SW480 (cell line): ENCODE data around the gene EEPD1.
A peak's percentile ranks its signal among the peaks of the same experiment; 100 is the strongest.
"Not testable (repeated sequence)": the region's sequence is repeated elsewhere in the genome, so short reads cannot be mapped to it uniquely, and the experiment has no call there.

ENCODE experiments used
- DNase-seq: peaks from one replicate; pipeline ENCODE4 v3.0.0-alpha.2; 2016; ENCODE audit warnings: low spot score

The EEPD1 gene

DNA sequence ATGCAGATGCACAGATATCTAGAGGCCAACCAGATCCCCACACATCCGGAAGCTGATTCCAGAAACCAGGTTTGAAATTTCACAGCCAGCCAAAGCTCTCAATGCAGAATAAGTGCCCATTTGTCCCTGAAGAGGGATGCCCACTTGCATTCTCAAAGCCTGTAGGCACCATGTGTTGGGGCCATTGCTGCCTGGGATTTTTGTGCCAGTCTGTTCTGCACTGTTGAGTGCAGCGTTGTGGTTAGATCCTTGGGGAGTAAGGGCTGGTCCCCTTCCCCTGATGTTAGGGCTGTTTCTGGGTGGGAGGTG lies 62.4 kb downstream of the EEPD1 start:
- DNase-seq: no peak

DNA sequence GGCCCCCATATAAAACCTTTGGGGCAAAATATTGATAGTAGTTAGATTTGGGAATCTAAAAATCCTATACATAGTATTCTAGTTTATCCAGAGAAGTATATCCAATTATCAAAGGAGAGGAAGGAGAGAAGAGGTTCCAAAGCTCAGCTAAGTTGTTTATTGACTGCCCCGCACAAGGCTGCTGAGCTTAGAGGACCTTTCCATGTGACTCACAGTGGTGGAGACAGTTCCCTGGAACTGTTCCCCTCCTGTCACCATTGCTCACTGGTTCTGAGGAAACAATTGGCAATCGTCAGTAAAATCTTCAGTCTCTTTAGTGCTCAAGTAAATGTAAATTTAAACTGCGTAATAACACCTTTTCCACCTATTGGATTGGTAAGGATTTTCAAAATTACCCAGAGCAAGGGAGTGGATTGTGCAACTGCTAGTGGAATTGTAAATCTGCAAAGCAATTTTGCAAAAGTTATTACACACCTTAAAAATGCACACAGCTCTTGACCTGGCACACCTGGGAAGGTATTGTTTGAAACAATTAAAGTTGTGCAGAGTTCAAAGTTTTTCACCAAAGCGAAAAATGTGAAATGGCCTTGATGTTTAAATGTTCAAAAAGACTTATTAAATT lies 63.1 kb downstream of the EEPD1 start:
- no peak for DNase-seq

GRCh38 chr7:36217211-36217960 lies 64.3 kb downstream of the EEPD1 start:
- no peak for DNase-seq

DNA sequence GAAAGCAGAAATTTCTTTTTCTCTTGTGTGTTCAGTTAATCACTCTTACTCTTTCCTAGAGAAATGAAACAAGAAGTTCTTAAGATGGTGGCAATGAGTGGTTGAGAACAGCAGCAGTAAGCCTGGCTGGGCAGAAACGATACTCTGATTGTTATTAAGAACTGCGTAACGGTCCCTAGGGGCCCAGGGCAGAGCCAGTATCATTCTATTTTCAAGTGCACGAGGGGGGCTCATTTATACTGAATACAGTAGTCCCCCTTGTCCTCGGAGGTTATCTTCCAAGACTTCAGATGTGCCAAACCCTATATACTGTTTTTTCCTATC lies 64.9 kb downstream of the EEPD1 start:
- DNase-seq: no peak

- DNase-seq: no peak
Measured at GRCh38 chr7:36219429-36219828, 66.4 kb downstream of the EEPD1 start.

- DNase-seq: no peak
Measured at GRCh38 chr7:36223851-36224250, 70.8 kb downstream of the EEPD1 start.

- DNase-seq: no peak
Measured at GRCh38 chr7:36224934-36225858, 72.1 kb downstream of the EEPD1 start.

DNA sequence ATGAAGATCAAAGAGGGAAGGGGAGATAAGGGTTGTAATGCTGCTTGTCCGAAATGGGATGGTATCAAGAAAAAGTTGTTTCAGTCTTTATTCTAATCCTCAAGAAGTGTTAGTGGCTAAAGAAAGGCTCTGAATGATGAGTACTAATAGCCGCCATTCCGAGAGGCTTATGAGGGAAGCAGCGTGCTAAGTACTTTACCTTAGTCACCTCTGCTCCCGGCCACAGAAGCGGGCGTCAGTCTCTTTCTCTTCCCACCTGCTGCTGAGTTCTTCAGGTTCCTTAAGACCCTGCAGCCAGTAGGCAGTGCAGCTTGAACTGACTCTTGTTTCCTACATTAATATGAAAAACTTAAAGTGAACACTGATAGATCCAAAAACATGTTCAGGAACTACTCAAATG lies 73.1 kb downstream of the EEPD1 start:
- DNase-seq: no peak

DNA sequence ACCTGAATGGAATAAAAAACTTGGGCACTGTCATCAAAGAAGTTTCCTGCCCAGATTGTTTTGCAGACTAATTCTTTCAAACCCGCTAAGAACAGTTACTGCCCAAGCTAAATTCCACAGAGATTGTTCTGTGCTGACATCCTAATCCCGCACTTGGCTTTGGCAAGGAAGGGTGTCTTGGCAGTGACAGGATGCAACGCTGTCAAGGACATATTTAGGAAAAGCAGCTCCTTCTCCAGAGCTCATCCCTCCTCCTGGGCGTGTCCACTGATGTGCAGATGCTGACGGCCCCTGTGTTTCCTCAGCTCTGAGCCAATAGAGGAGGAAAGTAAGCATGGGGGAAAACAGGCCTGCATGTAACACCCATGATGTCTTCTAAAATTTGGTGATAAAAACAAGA lies 74.2 kb downstream of the EEPD1 start:
- no peak for DNase-seq

DNA sequence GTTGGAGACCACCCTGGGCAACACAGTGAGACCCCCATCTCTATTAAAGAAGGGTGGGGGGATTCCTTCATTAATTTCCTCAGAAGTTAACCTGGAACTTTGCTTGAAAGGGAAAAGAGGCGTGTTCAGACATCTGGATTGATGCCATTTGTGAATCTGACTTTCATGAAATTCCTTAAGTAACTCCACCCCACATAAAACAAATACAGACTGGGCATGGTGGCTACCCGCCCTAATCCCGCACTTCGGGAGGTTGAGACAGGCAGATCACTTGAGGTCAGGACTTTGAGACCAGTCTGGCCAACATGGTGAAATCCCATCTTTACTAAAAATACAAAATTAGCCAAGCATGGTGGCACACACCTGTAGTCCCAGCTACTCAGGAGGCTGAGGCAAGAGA lies 75.0 kb downstream of the EEPD1 start:
- no peak for DNase-seq

- no peak for DNase-seq
Measured at GRCh38 chr7:36231406-36231805, 78.4 kb downstream of the EEPD1 start.

DNA sequence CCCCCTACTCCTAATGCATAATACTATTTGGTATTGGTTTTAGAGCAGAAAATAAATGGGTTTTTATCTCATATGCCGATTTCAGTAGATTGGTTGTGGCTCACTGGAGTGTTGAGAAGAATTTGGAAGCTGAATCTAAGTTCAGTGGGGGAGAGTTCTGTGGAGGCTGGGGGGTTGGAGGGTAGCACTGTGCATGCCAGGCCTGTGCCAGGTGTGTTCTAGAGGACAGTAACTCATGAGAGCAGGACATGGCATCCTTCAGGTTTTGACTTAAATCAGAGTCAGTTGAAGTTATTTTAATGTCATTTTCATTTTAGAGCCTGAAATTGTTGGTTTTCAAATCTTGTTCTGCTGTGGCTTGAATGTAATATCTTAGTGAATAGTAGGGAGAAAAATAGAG lies 79.5 kb downstream of the EEPD1 start:
- no peak for DNase-seq

DNA sequence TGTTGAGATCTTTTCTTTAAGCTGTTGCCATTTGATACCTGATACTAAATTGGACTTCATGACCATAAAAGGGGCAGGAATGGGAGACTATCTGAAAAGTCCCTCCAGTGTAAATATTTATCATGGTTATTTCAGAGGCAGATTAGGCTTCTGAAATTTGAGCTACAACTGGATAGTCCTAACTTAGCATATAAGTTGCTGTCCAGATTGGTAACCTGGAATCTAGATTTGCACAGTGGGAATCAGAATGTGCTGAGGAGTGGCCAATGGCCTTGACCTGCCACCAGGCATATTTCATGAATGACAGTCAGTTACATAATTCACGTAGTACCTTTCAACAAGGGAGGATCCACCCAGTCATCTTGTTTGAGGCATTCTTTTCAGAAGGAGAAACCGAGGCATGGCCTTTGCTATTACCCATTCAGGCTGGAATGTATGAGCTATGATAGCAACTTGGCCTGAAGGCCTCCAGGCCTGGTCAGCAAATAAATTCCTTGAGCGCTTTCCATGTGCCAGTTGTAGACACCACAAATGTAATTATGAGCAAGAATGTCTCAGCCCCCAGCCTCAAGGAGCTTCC lies 80.0 kb downstream of the EEPD1 start:
- no peak for DNase-seq

DNA sequence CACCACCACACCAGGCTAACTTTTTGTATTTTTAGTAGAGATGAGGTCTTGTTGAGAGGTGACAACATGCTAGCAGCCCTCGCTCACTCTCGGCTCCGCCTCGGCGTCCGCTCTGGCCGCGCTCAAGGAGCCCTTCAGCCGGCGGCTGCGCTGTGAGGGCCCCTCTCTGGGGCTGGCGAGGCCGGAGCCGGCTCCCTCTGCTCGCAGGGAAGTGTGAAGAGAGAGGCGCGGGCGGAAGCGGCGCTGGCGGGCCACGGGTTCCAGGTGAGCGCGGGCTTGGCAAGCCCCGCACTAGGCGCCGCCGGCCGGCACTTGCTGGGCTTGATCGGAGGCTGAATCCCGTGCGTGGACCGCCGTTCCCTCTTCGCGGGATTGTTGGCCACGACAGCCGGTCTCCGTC lies 83.0 kb downstream of the EEPD1 start:
- DNase-seq: no peak

GRCh38 chr7:36238138-36238537 lies 85.1 kb downstream of the EEPD1 start:
- DNase-seq: no peak

- not testable (repeated sequence) for DNase-seq
Measured at GRCh38 chr7:36243356-36243755, 90.3 kb downstream of the EEPD1 start.

DNA sequence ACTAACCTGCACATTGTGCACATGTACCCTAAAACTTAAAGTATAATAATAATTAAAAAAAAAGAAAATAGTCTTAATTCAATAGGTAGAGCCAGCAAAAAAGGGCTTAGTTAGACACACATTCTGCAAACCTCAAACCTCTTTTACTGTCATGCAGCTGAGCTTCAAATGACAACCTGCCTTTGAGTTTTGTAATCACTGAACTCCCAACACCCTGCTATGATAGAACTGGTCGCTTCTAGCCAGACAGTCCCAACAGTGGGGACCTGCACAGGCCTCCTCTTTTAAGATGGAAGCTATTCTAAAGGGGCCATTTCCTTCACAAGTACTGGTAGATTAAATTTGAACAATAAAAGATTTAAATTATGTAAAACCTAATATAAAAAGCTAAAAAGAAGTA lies 90.9 kb downstream of the EEPD1 start:
- DNase-seq: not testable (repeated sequence)

DNA sequence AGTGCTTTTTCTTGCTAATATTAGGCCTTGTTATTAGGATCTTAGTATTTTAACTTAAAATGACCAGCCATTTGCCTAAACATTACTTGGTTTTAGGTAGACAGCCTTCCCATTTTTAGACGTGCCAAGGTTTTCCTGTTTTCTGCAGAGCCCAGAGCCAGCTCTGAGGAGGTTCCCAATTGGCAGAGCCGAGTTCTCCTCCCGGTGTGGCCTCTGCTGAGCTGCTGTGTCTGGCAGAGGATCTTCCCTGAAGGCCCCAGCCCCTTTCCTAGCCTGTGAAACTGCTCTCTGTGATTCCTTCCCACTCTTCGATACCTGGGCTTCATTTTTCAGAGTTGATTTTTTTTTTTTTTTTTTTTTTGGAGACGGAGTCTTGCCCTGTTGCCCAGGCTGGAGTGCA lies 91.4 kb downstream of the EEPD1 start:
- DNase-seq: no peak

- no peak for DNase-seq
Measured at GRCh38 chr7:36245684-36246299, 92.7 kb downstream of the EEPD1 start.

DNA sequence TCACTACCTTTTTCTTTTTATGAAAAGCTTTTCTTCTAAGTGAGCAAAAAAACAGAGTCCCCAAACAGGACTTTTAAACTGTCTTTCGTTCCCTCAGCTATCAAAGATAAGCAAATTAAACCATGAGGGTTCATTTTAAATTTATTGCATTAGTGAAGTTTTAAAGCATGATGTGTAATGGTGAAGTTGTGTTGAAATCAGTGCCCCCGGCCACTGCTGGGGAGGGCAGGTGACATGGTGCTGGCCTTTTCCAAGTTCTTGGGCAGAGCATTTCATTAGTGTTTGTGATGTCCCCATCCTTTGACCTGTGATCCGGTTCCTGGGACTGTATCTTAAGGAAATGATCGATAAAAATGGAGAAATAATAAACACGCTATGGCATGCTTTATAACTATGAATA lies 96.0 kb downstream of the EEPD1 start:
- no peak for DNase-seq

DNA sequence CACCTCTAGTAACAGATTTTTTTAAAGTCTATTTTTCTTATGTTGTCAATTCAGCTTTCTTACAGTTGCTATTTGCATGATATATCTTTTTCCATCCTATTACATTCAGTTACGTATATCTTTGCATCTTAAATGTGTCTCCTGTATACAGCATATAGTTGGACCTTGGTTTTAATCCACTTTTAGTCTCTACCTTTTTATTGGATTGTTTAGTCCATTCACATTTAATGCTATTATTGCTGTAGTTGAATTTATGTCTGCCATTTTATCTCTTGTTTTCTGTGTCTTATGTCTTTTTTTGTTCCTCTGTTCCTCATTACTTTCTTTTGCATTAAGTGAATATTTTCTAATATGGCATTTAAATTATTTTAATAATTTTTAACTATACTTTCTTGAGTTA lies 100.6 kb downstream of the EEPD1 start:
- no peak for DNase-seq

GRCh38 chr7:36258510-36259259 lies 105.6 kb downstream of the EEPD1 start:
- DNase-seq: peak; percentile 86
